GM10266 (cell line): ENCODE results near the gene COBL.

Experiments
- DNase-seq: peaks from one replicate; pipeline ENCODE4 v3.0.0; 2012; ENCODE audit errors: extremely low spot score
- TF ChIP-seq, protein P1 (sequence below): IDR thresholded peaks from 2 replicates; pipeline ENCODE4 v1.5.1; 2012; ENCODE audit warnings: mild to moderate bottlenecking, low read depth; ENCODE audit not compliant: control insufficient read depth, insufficient read depth; ENCODE audit errors: missing control alignments

COBL gene

DNA sequence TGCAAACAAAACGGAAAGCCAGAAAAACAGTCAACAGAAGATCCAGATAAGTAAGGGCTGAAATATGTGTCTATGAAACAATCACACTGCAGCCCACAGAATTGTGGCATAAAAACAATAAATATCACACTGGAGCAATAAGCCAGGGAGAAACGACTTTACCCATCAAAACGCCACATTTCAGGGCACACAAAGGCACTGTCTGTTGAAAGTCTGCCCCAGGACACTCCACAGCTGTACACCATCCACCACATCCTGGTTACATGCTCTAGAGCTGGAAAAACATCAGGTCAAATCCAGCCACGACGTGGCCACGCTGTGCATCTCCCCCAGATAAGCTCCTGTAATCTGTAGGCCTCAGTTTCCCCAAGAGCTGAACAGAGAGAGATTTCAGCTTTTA, 88.7 kb downstream of the COBL start:
- TF ChIP-seq, protein P1, sequence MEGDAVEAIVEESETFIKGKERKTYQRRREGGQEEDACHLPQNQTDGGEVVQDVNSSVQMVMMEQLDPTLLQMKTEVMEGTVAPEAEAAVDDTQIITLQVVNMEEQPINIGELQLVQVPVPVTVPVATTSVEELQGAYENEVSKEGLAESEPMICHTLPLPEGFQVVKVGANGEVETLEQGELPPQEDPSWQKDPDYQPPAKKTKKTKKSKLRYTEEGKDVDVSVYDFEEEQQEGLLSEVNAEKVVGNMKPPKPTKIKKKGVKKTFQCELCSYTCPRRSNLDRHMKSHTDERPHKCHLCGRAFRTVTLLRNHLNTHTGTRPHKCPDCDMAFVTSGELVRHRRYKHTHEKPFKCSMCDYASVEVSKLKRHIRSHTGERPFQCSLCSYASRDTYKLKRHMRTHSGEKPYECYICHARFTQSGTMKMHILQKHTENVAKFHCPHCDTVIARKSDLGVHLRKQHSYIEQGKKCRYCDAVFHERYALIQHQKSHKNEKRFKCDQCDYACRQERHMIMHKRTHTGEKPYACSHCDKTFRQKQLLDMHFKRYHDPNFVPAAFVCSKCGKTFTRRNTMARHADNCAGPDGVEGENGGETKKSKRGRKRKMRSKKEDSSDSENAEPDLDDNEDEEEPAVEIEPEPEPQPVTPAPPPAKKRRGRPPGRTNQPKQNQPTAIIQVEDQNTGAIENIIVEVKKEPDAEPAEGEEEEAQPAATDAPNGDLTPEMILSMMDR, result no peak
- no peak for DNase-seq

DNA sequence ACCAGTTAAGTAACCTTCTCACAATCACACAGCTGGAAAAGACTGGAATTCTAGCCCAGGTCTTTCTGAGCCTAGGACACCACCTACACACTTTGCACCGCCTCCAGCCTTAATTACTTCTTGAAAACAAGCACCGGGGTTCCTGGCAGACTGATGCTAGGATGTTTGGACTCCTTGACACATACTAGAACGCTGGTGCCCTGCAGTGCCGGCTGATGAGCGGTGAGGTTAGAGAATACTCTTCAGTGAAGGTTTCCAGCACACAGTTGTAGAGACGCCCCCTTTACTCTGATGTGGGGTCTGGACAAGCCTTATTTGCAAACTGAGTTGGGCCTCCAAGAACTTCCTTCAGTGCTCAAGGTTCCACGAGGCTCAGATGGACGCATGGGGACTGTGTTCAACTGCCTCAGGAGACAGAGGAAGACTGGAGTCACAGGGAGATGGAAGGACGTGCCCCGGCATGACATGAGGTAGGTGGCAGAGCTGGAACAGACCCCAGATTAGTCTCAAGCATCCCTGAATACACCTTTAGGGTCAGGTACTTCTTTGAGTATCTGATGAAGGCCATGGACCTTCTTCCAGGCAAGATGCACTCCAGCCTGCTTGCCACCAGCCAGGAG, 89.6 kb downstream of the COBL start:
- DNase-seq, result no peak
- TF ChIP-seq, protein P1, result no peak

DNA sequence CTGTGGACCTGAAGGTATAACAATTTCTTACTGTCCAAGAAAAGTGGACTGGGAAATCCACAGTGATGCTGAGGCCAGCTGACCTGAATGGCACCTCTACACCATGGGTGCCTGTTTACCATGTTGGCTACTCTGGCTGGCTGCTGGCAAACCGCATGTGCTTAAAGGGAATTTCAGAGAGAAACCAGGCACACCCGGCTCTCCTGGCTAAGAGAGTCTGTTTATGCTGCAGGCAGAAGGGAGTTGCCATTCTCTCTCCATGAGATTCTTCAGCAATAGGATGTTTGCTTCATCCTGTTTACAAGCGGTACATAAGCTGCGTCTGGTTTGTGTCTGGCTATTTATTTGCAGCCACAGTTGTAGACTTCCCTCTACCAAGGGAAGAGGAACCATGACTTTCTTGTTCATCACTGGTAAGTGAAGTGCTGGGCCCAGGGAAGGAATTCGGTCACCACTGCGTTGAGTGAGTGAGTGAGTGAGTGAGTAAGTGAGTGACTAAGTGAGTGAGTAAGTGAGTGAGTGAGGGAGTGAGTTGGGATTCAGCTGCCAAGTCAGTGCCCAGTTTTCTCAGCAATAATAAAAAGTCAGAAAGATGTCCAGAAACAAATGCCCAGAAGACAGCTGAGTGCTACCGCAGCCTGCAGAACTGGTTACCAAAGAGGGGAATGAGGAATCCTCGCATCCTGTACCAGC, 90.4 kb downstream of the COBL start:
- TF ChIP-seq, protein P1, result no peak
- DNase-seq, result no peak

DNA sequence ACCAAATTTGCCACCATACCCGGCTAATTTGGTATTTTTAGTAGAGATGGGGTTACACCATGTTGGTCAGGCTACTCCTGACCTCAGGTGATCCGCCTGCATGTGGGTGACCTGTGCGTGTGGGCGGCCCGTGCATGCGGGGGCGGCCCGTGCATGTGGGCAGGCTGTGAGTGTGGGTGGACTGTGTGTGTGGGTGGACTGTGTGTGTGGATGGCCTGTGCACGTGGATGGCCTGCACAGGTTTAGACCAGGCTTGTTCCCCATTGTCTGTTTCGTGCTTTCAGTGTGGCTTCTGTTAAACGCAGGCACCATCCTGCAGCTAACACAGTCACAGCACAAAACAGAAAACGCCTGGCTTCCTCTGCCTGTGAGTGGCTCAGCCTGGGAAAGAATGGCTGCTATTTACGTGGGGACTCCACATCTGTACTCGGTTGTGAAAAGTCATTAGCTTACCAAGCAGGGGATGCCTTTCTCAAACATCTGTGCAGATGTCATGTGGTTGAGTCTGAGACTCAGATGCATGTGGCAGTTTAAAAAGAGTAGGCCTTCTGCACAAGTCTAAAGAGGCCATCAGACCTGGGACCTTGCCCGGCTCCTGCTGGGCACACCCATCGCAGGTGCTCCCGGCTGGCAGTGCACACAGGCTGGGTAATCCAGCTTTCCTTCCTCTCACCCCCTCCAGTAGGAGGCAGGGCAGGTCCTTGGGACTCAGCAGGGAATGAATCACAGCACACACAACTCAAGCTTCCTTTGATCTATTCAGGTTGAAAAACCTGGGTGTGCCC, 91.6 kb downstream of the COBL start:
- DNase-seq, result no peak
- TF ChIP-seq, protein P1, result no peak

DNA sequence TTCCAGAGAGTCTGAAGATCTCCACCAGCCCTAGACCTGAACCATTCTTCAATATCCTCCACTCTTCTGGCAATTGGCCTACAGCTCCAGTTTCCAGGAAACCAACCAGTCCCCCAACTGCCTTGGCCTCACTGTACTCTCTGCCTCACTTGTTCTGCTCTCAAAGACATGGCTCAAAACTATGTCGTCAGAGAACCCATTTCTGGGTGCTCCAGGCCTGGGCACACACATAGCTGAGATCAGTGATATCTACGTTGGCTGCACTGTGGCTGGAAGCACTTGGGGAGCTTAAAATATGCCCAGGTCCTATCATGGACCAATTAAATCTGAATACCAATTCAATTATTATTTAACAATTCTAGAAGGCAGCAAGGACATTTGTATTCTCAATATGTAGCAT, 93.1 kb downstream of the COBL start:
- no peak for DNase-seq
- TF ChIP-seq, protein P1, result no peak

DNA sequence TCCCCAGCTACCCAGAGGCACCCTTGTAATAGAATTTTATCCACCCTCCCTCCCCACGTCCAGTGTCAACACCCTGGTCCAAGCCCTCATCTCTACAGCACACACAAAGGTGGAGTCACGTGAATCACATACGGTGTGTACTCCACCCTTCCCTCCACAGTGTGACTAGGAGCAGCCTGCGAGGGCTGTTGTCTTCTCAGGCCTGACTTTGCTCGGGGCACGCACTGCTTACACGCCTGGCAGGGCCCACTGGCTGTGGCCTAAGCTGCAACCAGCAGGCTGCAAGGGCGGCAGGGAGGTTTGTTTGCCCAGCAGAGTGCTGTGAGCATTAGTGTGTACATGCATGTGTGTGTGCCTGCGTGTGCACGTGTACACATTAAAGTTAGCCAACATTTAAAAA, 93.7 kb downstream of the COBL start:
- TF ChIP-seq, protein P1, result no peak
- no peak for DNase-seq

DNA sequence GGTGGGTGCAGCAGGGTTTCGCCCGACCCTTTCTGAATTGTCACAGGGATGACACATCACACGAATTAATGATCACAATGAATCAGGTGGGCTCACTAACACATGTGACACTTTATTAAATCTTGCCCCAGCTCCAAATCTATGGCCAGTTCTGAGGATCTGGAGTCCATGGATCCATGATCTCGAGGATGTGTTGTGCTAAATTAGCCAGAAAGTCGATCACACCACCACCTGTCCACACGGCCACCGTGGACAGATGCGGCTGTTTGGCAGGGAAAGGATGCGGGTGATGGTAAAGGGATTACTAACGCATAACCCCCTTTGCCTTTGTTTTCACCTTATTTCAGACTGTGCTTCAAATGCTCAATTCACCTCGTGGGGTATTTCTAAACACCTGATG, 96.4 kb downstream of the COBL start:
- DNase-seq, result no peak
- TF ChIP-seq, protein P1, result no peak
